Activated CD8-positive, alpha-beta memory T cell treated with anti-CD3 and anti-CD28 coated beads, Interleukin-2, amount 50 U/mL, for 48 hours (primary cell): ENCODE measurements around the gene TJP1.
"Not testable (repeated sequence)": the region's sequence is repeated elsewhere in the genome, so short reads cannot be mapped to it uniquely, and the experiment has no call there.

Experiments used
- DNase-seq: peaks from one replicate; pipeline ENCODE4 v3.0.0-alpha.2; 2020

TJP1 gene

GRCh38 chr15:29749365-29750086, 72.7 kb downstream of the TJP1 start:
- DNase-seq: no peak

GRCh38 chr15:29747837-29748417, 74.3 kb downstream of the TJP1 start:
- no peak for DNase-seq

- no peak for DNase-seq
These were observed 78.8 kb downstream of the TJP1 start for GRCh38 chr15:29743475-29743874.

GRCh38 chr15:29740692-29741311, 81.5 kb downstream of the TJP1 start:
- DNase-seq: no peak

- DNase-seq: no peak
These were observed 85.6 kb downstream of the TJP1 start for GRCh38 chr15:29736744-29737020.

- DNase-seq: no peak
These were observed 86.1 kb downstream of the TJP1 start for GRCh38 chr15:29736012-29736743.

- no peak for DNase-seq
These were observed 87.2 kb downstream of the TJP1 start for GRCh38 chr15:29734917-29735572.

- no peak for DNase-seq
These were observed 90.4 kb downstream of the TJP1 start for GRCh38 chr15:29731865-29732264.

GRCh38 chr15:29730471-29730870, 91.8 kb downstream of the TJP1 start:
- not testable (repeated sequence) for DNase-seq

- no peak for DNase-seq
These were observed 93.8 kb downstream of the TJP1 start for GRCh38 chr15:29728418-29728817.

GRCh38 chr15:29727871-29728270, 94.4 kb downstream of the TJP1 start:
- no peak for DNase-seq

GRCh38 chr15:29726553-29726952, 95.7 kb downstream of the TJP1 start:
- DNase-seq: no peak

- DNase-seq: no peak
These were observed 98.2 kb downstream of the TJP1 start for GRCh38 chr15:29724026-29724425.

GRCh38 chr15:29713784-29714183, 108.5 kb downstream of the TJP1 start:
- DNase-seq: no peak

- DNase-seq: no peak
These were observed 110.0 kb downstream of the TJP1 start for GRCh38 chr15:29712149-29712885.

GRCh38 chr15:29711531-29711930, 110.7 kb downstream of the TJP1 start:
- DNase-seq: no peak

- DNase-seq: no peak
These were observed 113.7 kb downstream of the TJP1 start for GRCh38 chr15:29708519-29708918.

GRCh38 chr15:29704950-29705597, 117.2 kb downstream of the TJP1 start:
- DNase-seq: no peak

- no peak for DNase-seq
These were observed 121.1 kb downstream of the TJP1 start for GRCh38 chr15:29701151-29701550.

GRCh38 chr15:29700296-29700695, 122.0 kb downstream of the TJP1 start:
- no peak for DNase-seq

- DNase-seq: no peak
These were observed 122.5 kb downstream of the TJP1 start for GRCh38 chr15:29699791-29700190.

GRCh38 chr15:29698030-29698701, 124.1 kb downstream of the TJP1 start:
- no peak for DNase-seq
